Hematopoietic multipotent progenitor cell treated with erythropoietin and hydrocortisone succinate and interleukin-3 and kit ligand, for 17 days (in vitro differentiated cells): ENCODE data around the gene SIRPA.

Experiments used
- DNase-seq: peaks from one replicate; pipeline ENCODE4 v3.0.0-alpha.2; 2015; ENCODE audit warnings: low spot score

The SIRPA gene

GRCh38 chr20:1950836-1951235, 55.6 kb downstream of the SIRPA start:
- no peak for DNase-seq

- DNase-seq: no peak
Observed at GRCh38 chr20:1951436-1952115, 56.4 kb downstream of the SIRPA start.

GRCh38 chr20:1952737-1953530, 57.7 kb downstream of the SIRPA start:
- no peak for DNase-seq

GRCh38 chr20:1953621-1954020, 58.4 kb downstream of the SIRPA start:
- no peak for DNase-seq

GRCh38 chr20:1955217-1955616, 60.0 kb downstream of the SIRPA start:
- DNase-seq: no peak

- DNase-seq: no peak
Observed at GRCh38 chr20:1958426-1958825, 63.2 kb downstream of the SIRPA start.

GRCh38 chr20:1959156-1959555, 63.9 kb downstream of the SIRPA start:
- no peak for DNase-seq

GRCh38 chr20:1961374-1961773, 66.2 kb downstream of the SIRPA start:
- no peak for DNase-seq

- DNase-seq: no peak
Observed at GRCh38 chr20:1964061-1964460, 68.9 kb downstream of the SIRPA start.

GRCh38 chr20:1964659-1965405, 69.6 kb downstream of the SIRPA start:
- DNase-seq: no peak

GRCh38 chr20:1965520-1966351, 70.5 kb downstream of the SIRPA start:
- peak; percentile 55 for DNase-seq

GRCh38 chr20:1968964-1969363, 73.8 kb downstream of the SIRPA start:
- no peak for DNase-seq

- DNase-seq: no peak
Observed at GRCh38 chr20:1971893-1972586, 76.8 kb downstream of the SIRPA start.

- DNase-seq: no peak
Observed at GRCh38 chr20:1973601-1974440, 78.6 kb downstream of the SIRPA start.

- DNase-seq: no peak
Observed at GRCh38 chr20:1975291-1975690, 80.1 kb downstream of the SIRPA start.

- DNase-seq: no peak
Observed at GRCh38 chr20:1979106-1979778, 84.0 kb downstream of the SIRPA start.

GRCh38 chr20:1982686-1983085, 87.5 kb downstream of the SIRPA start:
- no peak for DNase-seq

GRCh38 chr20:1983301-1983700, 88.1 kb downstream of the SIRPA start:
- DNase-seq: no peak

- DNase-seq: no peak
Observed at GRCh38 chr20:1987826-1988225, 92.6 kb downstream of the SIRPA start.
